HG03097 (cell line): Measurements from ENCODE around the gene RNF169.
"Not testable (repeated sequence)": the region's sequence is repeated elsewhere in the genome, so short reads cannot be mapped to it uniquely, and the experiment has no call there.

ENCODE experiments used
- ATAC-seq: cut with Tn5 transposase; IDR thresholded peaks from one replicate; pipeline ENCODE4 v1.9.1; 2021; ENCODE audit not compliant: unreplicated experiment, low FRiP score

Gene RNF169

GRCh38 chr11:74818283-74818946 lies 69.8 kb downstream of the RNF169 start:
- ATAC-seq = no peak

- ATAC-seq = no peak
Observed at GRCh38 chr11:74819400-74819799, 70.8 kb downstream of the RNF169 start.

GRCh38 chr11:74820763-74821162 lies 72.1 kb downstream of the RNF169 start:
- no peak for ATAC-seq

GRCh38 chr11:74822170-74822569 lies 73.5 kb downstream of the RNF169 start:
- ATAC-seq = no peak

- no peak for ATAC-seq
Observed at GRCh38 chr11:74824285-74824982, 75.8 kb downstream of the RNF169 start.

- ATAC-seq = not testable (repeated sequence)
Observed at GRCh38 chr11:74825596-74825995, 76.9 kb downstream of the RNF169 start.

- no peak for ATAC-seq
Observed at GRCh38 chr11:74826901-74827300, 78.3 kb downstream of the RNF169 start.

- ATAC-seq = no peak
Observed at GRCh38 chr11:74837191-74837590, 88.5 kb downstream of the RNF169 start.

GRCh38 chr11:74838188-74838587 lies 89.5 kb downstream of the RNF169 start:
- ATAC-seq = no peak

GRCh38 chr11:74839446-74839845 lies 90.8 kb downstream of the RNF169 start:
- ATAC-seq = no peak

GRCh38 chr11:74839971-74840370 lies 91.3 kb downstream of the RNF169 start:
- no peak for ATAC-seq

- no peak for ATAC-seq
Observed at GRCh38 chr11:74840486-74840885, 91.8 kb downstream of the RNF169 start.

GRCh38 chr11:74842967-74843366 lies 94.3 kb downstream of the RNF169 start:
- ATAC-seq = no peak

GRCh38 chr11:74844072-74844471 lies 95.4 kb downstream of the RNF169 start:
- ATAC-seq = no peak

GRCh38 chr11:74844865-74845264 lies 96.2 kb downstream of the RNF169 start:
- ATAC-seq = no peak

GRCh38 chr11:74845978-74846517 lies 97.4 kb downstream of the RNF169 start:
- no peak for ATAC-seq

- ATAC-seq = no peak
Observed at GRCh38 chr11:74846770-74847169, 98.1 kb downstream of the RNF169 start.

GRCh38 chr11:74847395-74847794 lies 98.7 kb downstream of the RNF169 start:
- ATAC-seq = no peak

- no peak for ATAC-seq
Observed at GRCh38 chr11:74847895-74848294, 99.2 kb downstream of the RNF169 start.

GRCh38 chr11:74849525-74850391 lies 101.1 kb downstream of the RNF169 start:
- ATAC-seq = no peak

- no peak for ATAC-seq
Observed at GRCh38 chr11:74853223-74853622, 104.6 kb downstream of the RNF169 start.
